GM18870 (cell line): ENCODE measurements around the gene SRPX2.
"Not testable (repeated sequence)": the region's sequence is repeated elsewhere in the genome, so short reads cannot be mapped to it uniquely, and the experiment has no call there.

Experiments
- ATAC-seq: cut with Tn5 transposase; IDR thresholded peaks from one replicate; pipeline ENCODE4 v1.9.1; 2021; ENCODE audit warnings: moderate library complexity; ENCODE audit not compliant: unreplicated experiment

Gene SRPX2

GRCh38 chrX:100695991-100696390, 52.0 kb downstream of the SRPX2 start:
- no peak for ATAC-seq

- ATAC-seq, result no peak
Observed at GRCh38 chrX:100696699-100697351, 52.8 kb downstream of the SRPX2 start.

GRCh38 chrX:100698551-100698950, 54.6 kb downstream of the SRPX2 start:
- ATAC-seq, result no peak

GRCh38 chrX:100700809-100701208, 56.8 kb downstream of the SRPX2 start:
- ATAC-seq, result peak; percentile 72

- no peak for ATAC-seq
Observed at GRCh38 chrX:100704581-100705203, 60.7 kb downstream of the SRPX2 start.

- no peak for ATAC-seq
Observed at GRCh38 chrX:100710816-100711215, 66.8 kb downstream of the SRPX2 start.

GRCh38 chrX:100717363-100717762, 73.4 kb downstream of the SRPX2 start:
- ATAC-seq, result no peak

- no peak for ATAC-seq
Observed at GRCh38 chrX:100719139-100719538, 75.1 kb downstream of the SRPX2 start.

GRCh38 chrX:100720301-100720700, 76.3 kb downstream of the SRPX2 start:
- ATAC-seq, result no peak

GRCh38 chrX:100721328-100721727, 77.3 kb downstream of the SRPX2 start:
- no peak for ATAC-seq

GRCh38 chrX:100724006-100724405, 80.0 kb downstream of the SRPX2 start:
- ATAC-seq, result not testable (repeated sequence)
